Cardiac muscle cell (in vitro differentiated cells and primary cell): ENCODE data around the gene RASA1. TPM values are rescaled to one million over a fixed set of nuclear protein-coding genes. Genes with fewer than 3 reads are reported as not detected.
A peak's percentile ranks its signal among the peaks of the same experiment; 100 is the strongest.

Experiments
- DNase-seq, 2 donors: peaks; one replicate each; pipeline versions ENCODE4 v3.0.0 to v3.0.0-alpha.2; 2010 to 2017; ENCODE audit warnings: low read depth in 1 of 2, low spot score in 1 of 2
- H3K27ac ChIP-seq: fragments of 200-600 bp; sonication (generic); 2 replicates; pipeline ENCODE4 v1.5.1; 2016
- H3K27me3 ChIP-seq: fragments of 200-600 bp; sonication (generic); 2 replicates; pipeline ENCODE4 v1.6.0; 2016; ENCODE audit warnings: control low read depth
- H3K36me3 ChIP-seq: fragments of 200-600 bp; sonication (generic); 2 replicates; pipeline ENCODE4 v1.5.1; 2016; ENCODE audit warnings: control low read depth
- H3K4me1 ChIP-seq: fragments of 200-600 bp; sonication (generic); 2 replicates; pipeline ENCODE4 v1.8.1; 2017; ENCODE audit warnings: low read depth, mild to moderate bottlenecking, mixed run types
- H3K4me3 ChIP-seq: fragments of 200-600 bp; sonication (generic); 2 replicates; pipeline ENCODE4 v1.5.1; 2016; ENCODE audit warnings: mild to moderate bottlenecking
- H3K9me3 ChIP-seq: fragments of 200-600 bp; sonication (generic); 2 replicates; pipeline ENCODE4 v1.5.1; 2017; ENCODE audit warnings: low read depth, mild to moderate bottlenecking, control low read depth
- CTCF ChIP-seq: IDR thresholded peaks from 2 replicates; pipeline ENCODE4 v1.5.1; 2012; ENCODE audit warnings: low read depth, mild to moderate bottlenecking, low read length
- polyA plus RNA-seq: library from polyadenylated mRNA; unstranded; fragments of >200 nt; fragmentation: Nextera tagmentation; extraction: Ambion mirVana; gene quantifications from 2 replicates; pipeline ENCODE4 v1.2.1, GENCODE V29; 2016
- total RNA-seq: library from RNA; depleted of rRNA; stranded (reverse); fragments of >200 nt; gene quantifications from 2 replicates; pipeline ENCODE4 v1.2.3, GENCODE V29; 2016

RASA1 gene
- total and polyA plus RNA-seq, 2 experiments from 2014 or later: 16.1 to 27.0 TPM

- H3K36me3 ChIP-seq: peaks cover 24% of the 10 kb centered on the region
- H3K4me1 ChIP-seq: no peaks in the 10 kb centered on the region
- no peaks in the 10 kb centered on the region for H3K9me3 ChIP-seq
- H3K4me3 ChIP-seq: no peak overlapping the region
- no peak for TF ChIP-seq CTCF
- no peak overlapping the region for H3K27ac ChIP-seq
- no peak for DNase-seq
- H3K27me3 ChIP-seq: no peaks in the 10 kb centered on the region
Observed at GRCh38 chr5:87347272-87347671, 79.6 kb downstream of the RASA1 start.

- H3K36me3 ChIP-seq: peaks cover 22% of the 10 kb centered on the region
- no peak for DNase-seq
- no peak overlapping the region for H3K27ac ChIP-seq
- TF ChIP-seq CTCF: no peak
- no peaks in the 10 kb centered on the region for H3K4me1 ChIP-seq
- no peaks in the 10 kb centered on the region for H3K9me3 ChIP-seq
- H3K4me3 ChIP-seq: no peak overlapping the region
- no peaks in the 10 kb centered on the region for H3K27me3 ChIP-seq
Observed at GRCh38 chr5:87347841-87348240, 80.2 kb downstream of the RASA1 start.

DNA sequence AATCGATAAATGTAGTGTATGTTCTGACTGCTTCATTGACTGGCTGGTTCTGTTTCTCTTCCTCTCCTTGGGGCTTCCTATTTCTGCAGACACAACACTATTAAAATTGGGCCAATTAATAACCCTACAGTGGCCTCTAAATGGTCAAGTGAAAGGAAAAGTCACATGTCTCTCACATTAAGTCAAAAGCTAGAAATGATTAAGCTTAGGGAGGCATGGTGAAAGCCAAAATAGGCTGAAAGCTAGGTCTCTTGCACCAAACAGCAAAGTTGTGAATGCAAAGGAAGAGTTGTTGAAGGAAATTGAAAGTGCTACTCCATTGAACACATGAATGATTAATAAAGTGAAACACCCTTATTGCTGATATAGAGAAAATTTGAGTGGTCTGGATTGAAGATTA lies 86.8 kb downstream of the RASA1 start:
- no peak for TF ChIP-seq CTCF
- Histone ChIP-seq H3K9me3 (no peaks in the 10 kb centered on the region), H3K36me3 (peaks cover 17% of the 10 kb centered on the region), H3K27ac (no peak overlapping the region), H3K4me1 (no peaks in the 10 kb centered on the region), H3K27me3 (no peaks in the 10 kb centered on the region), H3K4me3 (no peak overlapping the region)
- no peak for DNase-seq

DNA sequence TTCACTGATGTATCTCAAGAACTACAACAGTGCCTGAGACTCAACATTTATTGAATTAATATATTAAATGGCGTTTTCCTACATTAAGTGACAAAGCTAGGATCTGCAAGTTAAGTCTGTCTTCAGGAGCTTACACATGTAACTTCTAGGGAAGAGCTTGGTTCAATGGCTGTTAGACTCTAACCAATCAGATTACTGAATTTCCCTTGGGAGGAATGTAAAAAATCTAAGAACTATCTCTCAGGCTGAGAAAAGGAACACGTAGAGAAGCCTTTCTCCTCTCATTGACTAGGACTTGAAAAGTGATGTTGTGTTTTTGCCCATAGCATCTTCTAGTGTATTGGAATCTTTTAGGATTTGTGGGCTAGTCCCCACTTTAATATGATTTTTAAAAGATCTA lies 91.4 kb downstream of the RASA1 start:
- Histone ChIP-seq H3K27ac (no peak overlapping the region), H3K36me3 (peaks cover 23% of the 10 kb centered on the region), H3K9me3 (no peaks in the 10 kb centered on the region), H3K4me1 (no peaks in the 10 kb centered on the region), H3K27me3 (no peaks in the 10 kb centered on the region), H3K4me3 (no peak overlapping the region)
- DNase-seq: no peak
- no peak for TF ChIP-seq CTCF

DNA sequence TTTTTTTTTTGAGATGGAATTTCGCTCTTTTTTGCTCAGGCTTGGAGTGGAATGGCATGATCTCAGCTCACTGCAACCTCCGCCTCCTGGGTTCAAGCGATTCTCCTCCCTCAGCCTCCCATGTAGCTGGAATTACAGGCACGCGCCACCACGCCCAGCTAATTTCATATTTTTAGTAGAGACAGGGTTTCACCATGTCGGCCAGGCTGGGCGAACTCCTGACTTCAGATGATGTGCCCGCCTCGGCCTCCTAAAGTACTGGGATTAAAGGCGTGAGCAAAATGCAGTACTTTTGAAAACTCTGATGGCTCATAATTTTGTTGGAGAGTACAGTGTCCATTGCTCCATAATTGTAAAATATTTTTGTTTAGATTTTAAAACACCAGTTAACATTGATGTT lies 92.4 kb downstream of the RASA1 start:
- Histone ChIP-seq H3K36me3 (peaks cover 23% of the 10 kb centered on the region), H3K27me3 (no peaks in the 10 kb centered on the region), H3K4me3 (no peak overlapping the region), H3K9me3 (no peaks in the 10 kb centered on the region), H3K27ac (no peak overlapping the region), H3K4me1 (no peaks in the 10 kb centered on the region)
- no peak for TF ChIP-seq CTCF
- no peak for DNase-seq

- H3K9me3 ChIP-seq: no peaks in the 10 kb centered on the region
- H3K4me3 ChIP-seq: no peak overlapping the region
- H3K4me1 ChIP-seq: no peaks in the 10 kb centered on the region
- DNase-seq: peak in 1 of 2 donors; percentile 77
- H3K27ac ChIP-seq: no peak overlapping the region
- H3K27me3 ChIP-seq: no peaks in the 10 kb centered on the region
- no peak for TF ChIP-seq CTCF
- H3K36me3 ChIP-seq: peaks cover 23% of the 10 kb centered on the region
Observed at GRCh38 chr5:87361031-87361445, 93.4 kb downstream of the RASA1 start.
